Mesodermal cell (in vitro differentiated cells): ENCODE data around the gene SGMS1.

Source experiments
- H3K27ac ChIP-seq: 2 replicates; pipeline ENCODE4 v1.7.0; 2013; ENCODE audit warnings: mild to moderate bottlenecking, low read depth, low read length, moderate library complexity; ENCODE audit not compliant: severe bottlenecking
- H3K36me3 ChIP-seq: 2 replicates; pipeline ENCODE4 v1.7.1; 2013; ENCODE audit warnings: mild to moderate bottlenecking, low read length, moderate library complexity; ENCODE audit not compliant: control insufficient read depth, insufficient read depth
- H3K4me1 ChIP-seq: one replicate; pipeline ENCODE4 v1.7.1; 2013; ENCODE audit warnings: mild to moderate bottlenecking, low read length; ENCODE audit not compliant: insufficient read depth, control insufficient read depth, poor library complexity, severe bottlenecking
- H3K4me3 ChIP-seq: 2 replicates; pipeline ENCODE4 v1.7.0; 2013; ENCODE audit warnings: low read length, control low read depth, mild to moderate bottlenecking; ENCODE audit not compliant: insufficient read depth, poor library complexity, severe bottlenecking; ENCODE audit errors: extremely low read depth
- H3K9me3 ChIP-seq: 2 replicates; pipeline ENCODE4 v1.7.1; 2013; ENCODE audit warnings: mild to moderate bottlenecking, low read length, moderate library complexity; ENCODE audit not compliant: control insufficient read depth
- WGBS, 2 experiments: methylation state at CpG; one replicate each; pipeline ENCODE4 v1.1.5; 2013; ENCODE audit warnings: missing lambda C conversion rate in 2 of 2; ENCODE audit not compliant: insufficient coverage in 2 of 2; 5-methylcytosine and 5-hydroxymethylcytosine counted together

SGMS1 gene

GRCh38 chr10:50596456-50596855 lies 27.3 kb downstream of the SGMS1 start:
- no peaks in the 10 kb centered on the region for H3K36me3 ChIP-seq
- no peak overlapping the region for H3K4me3 ChIP-seq
- H3K4me1 ChIP-seq, result peaks cover 34% of the 10 kb centered on the region
- H3K9me3 ChIP-seq, result no peaks in the 10 kb centered on the region
- H3K27ac ChIP-seq, result no peak overlapping the region
- 95 to 100% methylated on average over 2 of the region's 2 CpGs for WGBS, 2 experiments

- Histone ChIP-seq H3K4me3 (no peak overlapping the region), H3K9me3 (no peaks in the 10 kb centered on the region), H3K27ac (no peak overlapping the region), H3K4me1 (peaks cover 30% of the 10 kb centered on the region), H3K36me3 (no peaks in the 10 kb centered on the region)
- WGBS, 2 experiments, result 82 to 89% methylated on average over 2 to 3 of the region's 3 CpGs
Measured at GRCh38 chr10:50595785-50596184, 28.0 kb downstream of the SGMS1 start.

GRCh38 chr10:50593523-50594376 lies 30.0 kb downstream of the SGMS1 start:
- peak overlapping the region; percentile 46 for H3K27ac ChIP-seq
- 94 to 96% methylated on average over 4 to 5 of the region's 6 CpGs for WGBS, 2 experiments

GRCh38 chr10:50592961-50593418 lies 30.8 kb downstream of the SGMS1 start:
- peaks cover 20% of the 10 kb centered on the region for H3K4me1 ChIP-seq
- no peaks in the 10 kb centered on the region for H3K36me3 ChIP-seq
- WGBS, 2 experiments, result 92 to 98% methylated on average over 5 of the region's 7 CpGs
- no peaks in the 10 kb centered on the region for H3K9me3 ChIP-seq
- no peak overlapping the region for H3K4me3 ChIP-seq
- no peak overlapping the region for H3K27ac ChIP-seq

More at GRCh38 chr10:50593523-50594376, 30.0 kb downstream of the SGMS1 start:
- no peaks in the 10 kb centered on the region for H3K9me3 ChIP-seq
- peaks cover 20% of the 10 kb centered on the region for H3K4me1 ChIP-seq
- no peaks in the 10 kb centered on the region for H3K36me3 ChIP-seq
- H3K4me3 ChIP-seq, result no peak overlapping the region

GRCh38 chr10:50590935-50591334 lies 32.8 kb downstream of the SGMS1 start:
- WGBS, 2 experiments, result 93 to 100% methylated on average over 2 to 4 of the region's 4 CpGs
- Histone ChIP-seq H3K9me3 (no peaks in the 10 kb centered on the region), H3K4me1 (peaks cover 20% of the 10 kb centered on the region), H3K27ac (no peak overlapping the region), H3K4me3 (no peak overlapping the region), H3K36me3 (no peaks in the 10 kb centered on the region)

GRCh38 chr10:50586740-50587088 lies 37.0 kb downstream of the SGMS1 start:
- 100% methylated on average over 1 of the region's 1 CpG; no CpG with 5 or more reads in 1 of the 2 experiments for WGBS, 2 experiments
- Histone ChIP-seq H3K4me3 (no peak overlapping the region), H3K27ac (no peak overlapping the region), H3K9me3 (no peaks in the 10 kb centered on the region), H3K4me1 (peaks cover under 1% of the 10 kb centered on the region), H3K36me3 (no peaks in the 10 kb centered on the region)

- no peak overlapping the region for H3K27ac ChIP-seq
- H3K4me1 ChIP-seq, result no peaks in the 10 kb centered on the region
- H3K36me3 ChIP-seq, result no peaks in the 10 kb centered on the region
- WGBS, 2 experiments, result 70 to 88% methylated on average over 2 of the region's 6 CpGs
- H3K9me3 ChIP-seq, result no peaks in the 10 kb centered on the region
- H3K4me3 ChIP-seq, result no peak overlapping the region
Measured at GRCh38 chr10:50585921-50586739, 37.6 kb downstream of the SGMS1 start.

GRCh38 chr10:50582766-50583762 lies 40.7 kb downstream of the SGMS1 start:
- 100% methylated on average over 1 to 2 of the region's 2 CpGs for WGBS, 2 experiments
- no peak overlapping the region for H3K4me3 ChIP-seq
- H3K36me3 ChIP-seq, result no peaks in the 10 kb centered on the region

GRCh38 chr10:50582046-50582445 lies 41.7 kb downstream of the SGMS1 start:
- WGBS, 2 experiments, result 83 to 93% methylated on average over 3 of the region's 5 CpGs
- no peaks in the 10 kb centered on the region for H3K36me3 ChIP-seq
- H3K4me3 ChIP-seq, result no peak overlapping the region
- H3K9me3 ChIP-seq, result no peaks in the 10 kb centered on the region
- H3K4me1 ChIP-seq, result peaks cover 34% of the 10 kb centered on the region
- no peak overlapping the region for H3K27ac ChIP-seq

More at GRCh38 chr10:50582766-50583762, 40.7 kb downstream of the SGMS1 start:
- no peaks in the 10 kb centered on the region for H3K9me3 ChIP-seq
- no peak overlapping the region for H3K27ac ChIP-seq
- H3K4me1 ChIP-seq, result peaks cover 25% of the 10 kb centered on the region
